ENCODE results near the gene KNDC1. TPM values are rescaled to one million over a fixed set of nuclear protein-coding genes. Genes with fewer than 3 reads are reported as not detected.

KNDC1 gene
- total RNA-seq, 2 donors from 2014 or later = 1.5 to 10.8 TPM

DNA sequence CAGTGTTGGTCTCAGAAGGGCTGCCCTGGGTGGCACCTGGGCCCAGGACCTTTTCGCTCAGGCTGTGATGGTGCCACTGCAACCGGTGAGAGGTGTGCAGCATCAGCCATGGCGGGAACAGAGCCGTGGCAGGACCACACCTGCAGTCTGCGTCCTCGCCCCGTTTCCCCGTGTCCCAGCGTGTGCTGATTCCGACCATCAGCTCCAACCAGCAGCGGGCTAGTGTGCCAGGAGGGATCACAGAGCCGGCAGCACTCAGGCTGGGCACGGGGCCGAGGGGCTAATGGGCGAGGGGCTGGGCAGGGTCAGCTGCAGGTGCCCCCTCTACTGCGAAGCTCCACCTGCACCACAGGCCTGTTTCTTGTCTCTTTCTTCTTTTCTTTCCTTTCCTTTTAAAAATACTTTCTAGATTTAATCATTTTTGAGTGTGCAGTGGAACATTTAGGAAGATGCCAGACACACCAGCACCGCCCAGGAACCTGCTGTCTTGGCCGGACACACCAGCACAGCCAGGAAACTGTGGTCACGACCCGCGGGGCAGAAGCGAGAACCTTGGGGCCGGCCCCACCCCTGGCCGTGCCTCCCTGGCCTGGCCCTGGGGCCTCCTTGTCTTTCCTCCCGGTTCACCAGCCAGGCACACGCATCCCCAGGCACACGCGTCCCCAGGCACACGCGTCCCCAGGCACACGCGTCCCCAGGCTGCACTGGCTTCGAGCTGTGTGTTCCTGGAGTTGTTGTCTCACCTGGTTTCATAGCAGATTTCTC is 37.7 kb upstream of the KNDC1 start:
- DNase-seq (ENCODE audit: low spot score) = no peak
- no peaks in the 10 kb centered on the region for H3K9me3 ChIP-seq
- H3K4me1 ChIP-seq (replicated peaks) = no peaks in the 10 kb centered on the region
- no peak overlapping the region for H3K4me3 ChIP-seq
- TF ChIP-seq, protein P1, sequence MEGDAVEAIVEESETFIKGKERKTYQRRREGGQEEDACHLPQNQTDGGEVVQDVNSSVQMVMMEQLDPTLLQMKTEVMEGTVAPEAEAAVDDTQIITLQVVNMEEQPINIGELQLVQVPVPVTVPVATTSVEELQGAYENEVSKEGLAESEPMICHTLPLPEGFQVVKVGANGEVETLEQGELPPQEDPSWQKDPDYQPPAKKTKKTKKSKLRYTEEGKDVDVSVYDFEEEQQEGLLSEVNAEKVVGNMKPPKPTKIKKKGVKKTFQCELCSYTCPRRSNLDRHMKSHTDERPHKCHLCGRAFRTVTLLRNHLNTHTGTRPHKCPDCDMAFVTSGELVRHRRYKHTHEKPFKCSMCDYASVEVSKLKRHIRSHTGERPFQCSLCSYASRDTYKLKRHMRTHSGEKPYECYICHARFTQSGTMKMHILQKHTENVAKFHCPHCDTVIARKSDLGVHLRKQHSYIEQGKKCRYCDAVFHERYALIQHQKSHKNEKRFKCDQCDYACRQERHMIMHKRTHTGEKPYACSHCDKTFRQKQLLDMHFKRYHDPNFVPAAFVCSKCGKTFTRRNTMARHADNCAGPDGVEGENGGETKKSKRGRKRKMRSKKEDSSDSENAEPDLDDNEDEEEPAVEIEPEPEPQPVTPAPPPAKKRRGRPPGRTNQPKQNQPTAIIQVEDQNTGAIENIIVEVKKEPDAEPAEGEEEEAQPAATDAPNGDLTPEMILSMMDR (IDR thresholded peaks at IDR 0.05) = no peak
- TF ChIP-seq POLR2A (IDR thresholded peaks at IDR 0.05) (no peak), POLR2AphosphoS5 (IDR thresholded peaks at IDR 0.05) (no peak)
- 74% methylated on average over 33 of the region's 33 CpGs for WGBS
- intact Hi-C loops (cut with DNase I) = loop anchor here (10.0 kb wide), 1 partner anchor 288 kb away; no protein-coding TSS in a partner anchor
- H3K36me3 ChIP-seq = no peaks in the 10 kb centered on the region
- peaks cover 3% of the 10 kb centered on the region for H3K27me3 ChIP-seq (replicated peaks; ENCODE audit: insufficient read depth)
- H3K27ac ChIP-seq = no peak overlapping the region

GRCh38 chr10:133123050-133123745 is 36.8 kb upstream of the KNDC1 start:
- H3K9me3 ChIP-seq = no peaks in the 10 kb centered on the region
- intact Hi-C loops (cut with DNase I) = loop anchor here (10.0 kb wide), 1 partner anchor 288 kb away; no protein-coding TSS in a partner anchor
- H3K27ac ChIP-seq = no peak overlapping the region
- WGBS = 86% methylated on average over 39 of the region's 39 CpGs
- peaks cover 3% of the 10 kb centered on the region for H3K27me3 ChIP-seq (replicated peaks; ENCODE audit: insufficient read depth)
- no peak overlapping the region for H3K4me3 ChIP-seq
- DNase-seq (ENCODE audit: low spot score) = no peak
- H3K36me3 ChIP-seq = no peaks in the 10 kb centered on the region
- TF ChIP-seq POLR2A (IDR thresholded peaks at IDR 0.05) = no peak
- TF ChIP-seq, protein P1 (IDR thresholded peaks at IDR 0.05) = no peak
- TF ChIP-seq POLR2AphosphoS5 (IDR thresholded peaks at IDR 0.05) = no peak
- no peaks in the 10 kb centered on the region for H3K4me1 ChIP-seq (replicated peaks)

GRCh38 chr10:133123746-133124356 is 36.2 kb upstream of the KNDC1 start:
- Histone ChIP-seq H3K9me3 (no peaks in the 10 kb centered on the region), H3K27ac (no peak overlapping the region), H3K4me3 (no peak overlapping the region), H3K27me3 (replicated peaks; ENCODE audit: insufficient read depth) (peaks cover 3% of the 10 kb centered on the region), H3K36me3 (no peaks in the 10 kb centered on the region), H3K4me1 (replicated peaks) (no peaks in the 10 kb centered on the region)
- no peak for DNase-seq (ENCODE audit: low spot score)
- WGBS = 81% methylated on average over 23 of the region's 23 CpGs
- TF ChIP-seq POLR2AphosphoS5 (IDR thresholded peaks at IDR 0.05) (no peak), POLR2A (IDR thresholded peaks at IDR 0.05) (no peak)
- TF ChIP-seq, protein P1 (IDR thresholded peaks at IDR 0.05) = no peak
- intact Hi-C loops (cut with DNase I) = loop anchor here (10.0 kb wide), 1 partner anchor 289 kb away; no protein-coding TSS in a partner anchor

DNA sequence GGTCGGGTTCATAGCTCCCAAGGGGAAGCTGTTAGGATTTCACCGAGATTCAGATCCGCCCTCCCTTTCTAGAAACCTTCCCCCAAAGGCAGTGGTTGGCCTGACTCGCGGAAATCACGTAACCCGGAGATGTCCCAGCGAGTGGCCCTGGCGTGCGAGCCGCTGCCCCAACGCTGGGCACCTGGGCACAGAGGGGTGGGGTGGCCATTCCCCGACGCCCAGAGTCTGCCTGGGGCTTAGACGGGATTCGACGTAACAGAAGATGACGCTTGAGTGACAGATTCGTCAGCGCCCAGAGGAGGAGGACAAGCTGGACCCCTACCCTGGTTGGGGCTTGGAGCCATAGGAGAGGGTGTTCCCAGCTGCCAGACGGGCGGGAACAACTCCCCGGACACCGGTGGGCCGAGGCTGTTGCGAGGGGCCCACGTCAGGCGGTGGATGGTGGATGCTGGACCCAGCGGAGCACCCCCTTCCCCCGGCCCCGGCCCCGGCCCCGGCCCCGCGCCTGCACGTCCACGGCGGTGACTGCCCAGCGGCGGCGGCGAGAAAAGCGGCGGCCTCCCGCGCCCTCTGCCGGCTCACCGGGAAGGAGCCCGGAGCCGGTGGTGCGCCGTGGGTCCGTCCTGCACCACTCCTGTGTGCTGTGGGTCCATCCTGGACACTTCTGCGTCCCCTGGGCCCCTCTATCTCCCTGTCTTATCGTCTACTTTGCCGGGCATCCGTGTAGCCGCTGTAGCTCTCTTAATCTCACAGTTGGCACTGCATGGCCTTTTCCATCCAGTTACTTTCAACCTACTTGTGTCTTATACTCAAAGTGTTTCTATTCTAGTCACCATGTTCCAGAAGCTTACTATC is 35.4 kb upstream of the KNDC1 start:
- H3K4me3 ChIP-seq = no peak overlapping the region
- H3K27me3 ChIP-seq (replicated peaks; ENCODE audit: insufficient read depth) = peaks cover 3% of the 10 kb centered on the region
- intact Hi-C loops (cut with DNase I) = loop anchor here (10.0 kb wide), 1 partner anchor 290 kb away; no protein-coding TSS in a partner anchor
- H3K36me3 ChIP-seq = no peaks in the 10 kb centered on the region
- H3K27ac ChIP-seq = no peak overlapping the region
- H3K9me3 ChIP-seq = no peaks in the 10 kb centered on the region
- WGBS = 39% methylated on average over 32 of the region's 58 CpGs
- DNase-seq (ENCODE audit: low spot score) = no peak
- TF ChIP-seq, protein P1 (IDR thresholded peaks at IDR 0.05) = peak in 3 of 4 experiments; percentile 57 to 63 (median 61)
- no peak for TF ChIP-seq POLR2AphosphoS5 (IDR thresholded peaks at IDR 0.05)
- TF ChIP-seq POLR2A (IDR thresholded peaks at IDR 0.05) = no peak
- H3K4me1 ChIP-seq (replicated peaks) = no peaks in the 10 kb centered on the region
